Loucy (cell line): Measurements from ENCODE around the gene AFF1.

ENCODE experiments used
- H2AFZ ChIP-seq: fragments of 200-600 bp; sonication (generic); 2 replicates; pipeline ENCODE4 v1.6.0; 2016; ENCODE audit warnings: antibody characterized with exemption, mild to moderate bottlenecking, low read length, moderate library complexity
- H3F3A ChIP-seq: fragments of 200-600 bp; 2 replicates; pipeline ENCODE4 v1.6.0; 2016; ENCODE audit warnings: antibody characterized with exemption, low read depth, mild to moderate bottlenecking
- H3K27me3 ChIP-seq: fragments of 200-600 bp; sonication (generic); 2 replicates; pipeline ENCODE4 v1.6.1; 2014; ENCODE audit warnings: low read length, mild to moderate bottlenecking; ENCODE audit not compliant: insufficient read depth, poor library complexity, severe bottlenecking
- H3K36me3 ChIP-seq: fragments of 200-600 bp; sonication (generic); 2 replicates; pipeline ENCODE4 v1.6.1; 2016; ENCODE audit warnings: low read length; ENCODE audit not compliant: insufficient read depth
- H3K4me1 ChIP-seq: fragments of 200-600 bp; sonication (generic); 2 replicates; pipeline ENCODE4 v1.5.1; 2014; ENCODE audit warnings: low read length, mild to moderate bottlenecking; ENCODE audit not compliant: insufficient read depth, poor library complexity, severe bottlenecking
- H3K4me2 ChIP-seq: fragments of 200-600 bp; sonication (generic); 2 replicates; pipeline ENCODE4 v1.6.0; 2014; ENCODE audit warnings: antibody characterized with exemption, low read length, low read depth, mild to moderate bottlenecking; ENCODE audit not compliant: poor library complexity, severe bottlenecking
- H3K4me3 ChIP-seq: fragments of 200-600 bp; sonication (generic); 2 replicates; pipeline ENCODE4 v1.5.1; 2014; ENCODE audit warnings: low read length, mild to moderate bottlenecking, mixed read lengths; ENCODE audit not compliant: poor library complexity, severe bottlenecking
- H3K79me2 ChIP-seq: fragments of 200-600 bp; sonication (generic); 2 replicates; pipeline ENCODE4 v1.6.1; 2014; ENCODE audit warnings: low read length; ENCODE audit not compliant: insufficient read depth
- H3K9ac ChIP-seq: fragments of 200-600 bp; sonication (generic); 2 replicates; pipeline ENCODE4 v1.6.0; 2014; ENCODE audit warnings: mild to moderate bottlenecking, low read depth, low read length, moderate library complexity; ENCODE audit not compliant: poor library complexity, severe bottlenecking
- H3K9me2 ChIP-seq: fragments of 200-600 bp; sonication (generic); replicated peaks from 2 replicates; pipeline ENCODE4 v1.6.1; 2016; ENCODE audit warnings: low read depth, low read length, mixed read lengths
- H3K9me3 ChIP-seq: fragments of 200-600 bp; sonication (generic); 2 replicates; pipeline ENCODE4 v1.6.1; 2014; ENCODE audit warnings: mild to moderate bottlenecking, antibody characterized with exemption, low read length, low read depth; ENCODE audit not compliant: insufficient read depth
- H4K20me1 ChIP-seq: fragments of 200-600 bp; sonication (generic); 2 replicates; pipeline ENCODE4 v1.6.0; 2014; ENCODE audit warnings: antibody characterized with exemption, low read length, mild to moderate bottlenecking; ENCODE audit not compliant: insufficient read depth, poor library complexity, severe bottlenecking
- CTCF ChIP-seq: fragments of 200-600 bp; sonication (generic); conservative IDR thresholded peaks from 2 replicates; pipeline ENCODE4 v1.5.1; 2014; ENCODE audit warnings: mild to moderate bottlenecking, antibody characterized with exemption, low read length
- EZH2phosphoT487 ChIP-seq: fragments of 200-600 bp; IDR thresholded peaks from 2 replicates; pipeline ENCODE4 v1.6.1; 2018; ENCODE audit warnings: antibody characterized with exemption, mild to moderate bottlenecking, moderate library complexity, borderline replicate concordance

Gene AFF1

GRCh38 chr4:87037671-87038334, 103.0 kb downstream of the AFF1 start:
- Histone ChIP-seq H3K36me3 (no peaks in the 10 kb centered on the region), H3K9me2 (no peaks in the 10 kb centered on the region), H3K79me2 (peaks cover 99% of the 10 kb centered on the region), H3K4me3 (no peak overlapping the region), H3K9ac (no peak overlapping the region), H2AFZ (no peak overlapping the region), H3K27me3 (no peaks in the 10 kb centered on the region), H4K20me1 (peaks cover 73% of the 10 kb centered on the region), H3K4me2 (no peak overlapping the region), H3K9me3 (no peaks in the 10 kb centered on the region), H3K4me1 (peaks cover 26% of the 10 kb centered on the region), H3F3A (no peaks in the 10 kb centered on the region)
- no peak for TF ChIP-seq CTCF
- TF ChIP-seq EZH2phosphoT487, result no peak

GRCh38 chr4:87038837-87039615, 104.2 kb downstream of the AFF1 start:
- no peak overlapping the region for H3K9ac ChIP-seq
- peaks cover 99% of the 10 kb centered on the region for H3K79me2 ChIP-seq

GRCh38 chr4:87041141-87041540, 106.3 kb downstream of the AFF1 start:
- H3K9me2 ChIP-seq, result no peaks in the 10 kb centered on the region
- TF ChIP-seq EZH2phosphoT487 (no peak), CTCF (no peak)
- no peak overlapping the region for H3K4me2 ChIP-seq
- no peak overlapping the region for H2AFZ ChIP-seq
- no peak overlapping the region for H3K4me3 ChIP-seq
- peaks cover 31% of the 10 kb centered on the region for H3K4me1 ChIP-seq
- H3K79me2 ChIP-seq, result peaks cover 99% of the 10 kb centered on the region
- no peaks in the 10 kb centered on the region for H3K27me3 ChIP-seq
- peaks cover 84% of the 10 kb centered on the region for H4K20me1 ChIP-seq
- H3K9ac ChIP-seq, result no peak overlapping the region
- peaks cover 3% of the 10 kb centered on the region; the same call in 1 of the 2 replicates for H3K36me3 ChIP-seq
- H3F3A ChIP-seq, result no peaks in the 10 kb centered on the region
- H3K9me3 ChIP-seq, result no peaks in the 10 kb centered on the region

More at GRCh38 chr4:87038837-87039615, 104.2 kb downstream of the AFF1 start:
- H2AFZ ChIP-seq, result no peak overlapping the region
- H3K36me3 ChIP-seq, result no peaks in the 10 kb centered on the region
- TF ChIP-seq CTCF, result no peak
- TF ChIP-seq EZH2phosphoT487, result no peak
- H3K4me1 ChIP-seq, result peaks cover 27% of the 10 kb centered on the region
- no peaks in the 10 kb centered on the region for H3K27me3 ChIP-seq
- H3K9me2 ChIP-seq, result no peaks in the 10 kb centered on the region
- H3F3A ChIP-seq, result no peaks in the 10 kb centered on the region
- no peak overlapping the region for H3K4me2 ChIP-seq
- H3K9me3 ChIP-seq, result no peaks in the 10 kb centered on the region
- no peak overlapping the region for H3K4me3 ChIP-seq
- peaks cover 72% of the 10 kb centered on the region for H4K20me1 ChIP-seq
